H1 (cell line): ENCODE measurements around the gene SH2B3. TPM values are rescaled to one million over a fixed set of nuclear protein-coding genes. Genes with fewer than 3 reads are reported as not detected.

Source experiments
- CTCF ChIA-PET: fragments of 300-600 bp; sonication (Branson Sonifier 250); formaldehyde crosslinking; loops from one replicate; lab custom pipeline; 2021; ENCODE audit not compliant: partially characterized antibody; lab: Charles Lee
- POLR2A ChIA-PET: fragments of 300-600 bp; sonication (Branson Sonifier 250); formaldehyde crosslinking; loops from one replicate; lab custom pipeline; 2021; ENCODE audit warnings: inconsistent platforms; ENCODE audit not compliant: partially characterized antibody; lab: Charles Lee
- DNase-seq, 2 experiments: peaks; one replicate each; pipeline versions ENCODE4 v3.0.0 to v3.0.0-alpha.2; 2010 to 2022; ENCODE audit warnings: low spot score in 2 of 2, low read depth in 1 of 2, mixed read lengths in 1 of 2
- FAIRE-seq: peaks from 2 replicates; lab custom pipeline; 2011; peaks lifted over from hg19 to GRCh38; lab: Jason Lieb, UNC
- H2AFZ ChIP-seq: 2 replicates; pipeline ENCODE4 v1.8.1; 2012; ENCODE audit warnings: low read length, inconsistent platforms
- H2AK5ac ChIP-seq: 2 replicates; pipeline ENCODE4 v1.6.1; 2013; ENCODE audit warnings: low read depth, low read length
- H2BK120ac ChIP-seq: replicated peaks from 2 replicates; pipeline ENCODE3; 2013; ENCODE audit warnings: low read depth, low read length, inconsistent platforms
- H2BK12ac ChIP-seq: 2 replicates; pipeline ENCODE4 v1.6.1; 2013; ENCODE audit warnings: low read depth, low read length
- H2BK15ac ChIP-seq: 2 replicates; pipeline ENCODE4 v1.6.1; 2013; ENCODE audit warnings: low read length
- H2BK20ac ChIP-seq: 2 replicates; pipeline ENCODE4 v1.6.1; 2013; ENCODE audit warnings: low read length
- H2BK5ac ChIP-seq: 2 replicates; pipeline ENCODE4 v1.6.1; 2013; ENCODE audit warnings: low read depth, low read length
- H3K14ac ChIP-seq: 2 replicates; pipeline ENCODE4 v1.6.1; 2013; ENCODE audit warnings: inconsistent platforms; ENCODE audit not compliant: insufficient read length
- H3K18ac ChIP-seq: 2 replicates; pipeline ENCODE4 v1.6.1; 2013; ENCODE audit warnings: low read length; ENCODE audit errors: extremely low read depth
- H3K23ac ChIP-seq: 2 replicates; pipeline ENCODE4 v1.6.1; 2013; ENCODE audit warnings: inconsistent platforms; ENCODE audit not compliant: insufficient read length
- H3K23me2 ChIP-seq: 2 replicates; pipeline ENCODE4 v1.6.1; 2013; ENCODE audit warnings: low read depth, low read length
- H3K27ac ChIP-seq: 2 replicates; pipeline ENCODE4 v1.6.1; 2011; ENCODE audit warnings: low read depth, low read length, inconsistent platforms
- H3K27me3 ChIP-seq, 4 experiments: replicated peaks in 1 of 4; 1 replicate in 1 of 4; 2 replicates in 3 of 4; pipeline versions ENCODE4 v1.6.1 to v1.8.1; 2011 to 2013; ENCODE audit warnings: low read length in 3 of 4, mild to moderate bottlenecking in 3 of 4, inconsistent platforms in 2 of 4, mixed read lengths in 2 of 4, moderate library complexity in 1 of 4; ENCODE audit not compliant: control insufficient read depth in 3 of 4, insufficient read depth in 3 of 4; ENCODE audit errors: extremely low read depth in 1 of 4
- H3K36me3 ChIP-seq, 4 experiments: 2 replicates each; pipeline versions ENCODE4 v1.6.1 to v1.8.1; 2011 to 2013; ENCODE audit warnings: mild to moderate bottlenecking in 4 of 4, low read length in 3 of 4, moderate library complexity in 2 of 4, control low read depth in 1 of 4, inconsistent platforms in 1 of 4; ENCODE audit not compliant: insufficient read depth in 4 of 4, control insufficient read depth in 2 of 4
- H3K4ac ChIP-seq: replicated peaks from 2 replicates; pipeline ENCODE3; 2013; ENCODE audit warnings: low read length, low read depth, mixed read lengths, inconsistent platforms; ENCODE audit not compliant: insufficient read length
- H3K4me1 ChIP-seq, 4 experiments: replicated peaks in 1 of 4; 1 replicate in 1 of 4; 2 replicates in 3 of 4; pipeline versions ENCODE4 v1.6.1 to v1.8.1; 2011 to 2013; ENCODE audit warnings: low read length in 3 of 4, inconsistent platforms in 2 of 4, mixed read lengths in 1 of 4; ENCODE audit not compliant: insufficient read depth in 4 of 4, control insufficient read depth in 3 of 4
- H3K4me2 ChIP-seq, 2 experiments: 2 replicates each; pipeline versions ENCODE4 v1.6.1 to v1.8.1; 2011 to 2013; ENCODE audit warnings: low read depth in 2 of 2, low read length in 2 of 2, control low read depth in 1 of 2, inconsistent platforms in 1 of 2, mild to moderate bottlenecking in 1 of 2; ENCODE audit not compliant: insufficient read depth in 1 of 2
- H3K4me3 ChIP-seq, 4 experiments: fragments of 200-600, 300-600 bp in 1 of 4; sonication (generic), shearing (Covaris generic), sonication (Bioruptor Twin) in 1 of 4; 2 replicates each; pipeline versions ENCODE4 v1.5.1 to v1.8.1; 2011 to 2016; ENCODE audit warnings: low read length in 4 of 4, low read depth in 3 of 4, control low read depth in 2 of 4, inconsistent platforms in 2 of 4, mild to moderate bottlenecking in 2 of 4, mixed read lengths in 1 of 4, moderate library complexity in 1 of 4; ENCODE audit not compliant: insufficient read depth in 2 of 4; ENCODE audit errors: extremely low read depth in 1 of 4
- H3K56ac ChIP-seq: replicated peaks from 2 replicates; pipeline ENCODE3; 2013; ENCODE audit warnings: low read depth, mild to moderate bottlenecking, mixed read lengths, low read length, inconsistent platforms; ENCODE audit not compliant: insufficient read length
- H3K79me1 ChIP-seq: 2 replicates; pipeline ENCODE4 v1.6.1; 2013; ENCODE audit warnings: low read depth, low read length, control low read depth
- H3K79me2 ChIP-seq, 2 experiments: 2 replicates each; pipeline versions ENCODE4 v1.6.1 to v1.8.1; 2012 to 2013; ENCODE audit warnings: low read length in 2 of 2, mild to moderate bottlenecking in 2 of 2, inconsistent platforms in 1 of 2; ENCODE audit not compliant: insufficient read depth in 2 of 2, control insufficient read depth in 1 of 2
- H3K9ac ChIP-seq, 4 experiments: replicated peaks in 1 of 4; 1 replicate in 1 of 4; 2 replicates in 3 of 4; pipeline versions ENCODE4 v1.6.1 to v1.8.1; 2011 to 2013; ENCODE audit warnings: low read depth in 3 of 4, low read length in 3 of 4, control low read depth in 2 of 4, mild to moderate bottlenecking in 2 of 4, moderate library complexity in 2 of 4, inconsistent platforms in 1 of 4; ENCODE audit errors: extremely low read depth in 1 of 4
- H3K9me3 ChIP-seq, 2 experiments: 2 replicates each; pipeline versions ENCODE4 v1.6.1 to v1.8.1; 2012 to 2013; ENCODE audit warnings: mild to moderate bottlenecking in 2 of 2, moderate library complexity in 2 of 2, control low read depth in 1 of 2, inconsistent platforms in 1 of 2, low read depth in 1 of 2, low read length in 1 of 2, mixed read lengths in 1 of 2; ENCODE audit not compliant: insufficient read depth in 2 of 2
- H4K20me1 ChIP-seq, 2 experiments: replicated peaks in 1 of 2; 2 replicates each; pipeline versions ENCODE3 to v1.8.1; 2011 to 2013; ENCODE audit warnings: inconsistent platforms in 2 of 2, low read length in 2 of 2, mild to moderate bottlenecking in 1 of 2; ENCODE audit not compliant: insufficient read depth in 2 of 2, control insufficient read depth in 1 of 2
- H4K5ac ChIP-seq: 2 replicates; pipeline ENCODE4 v1.6.1; 2013; ENCODE audit warnings: low read length, low read depth, mixed read lengths, inconsistent platforms; ENCODE audit not compliant: insufficient read length
- H4K8ac ChIP-seq: 2 replicates; pipeline ENCODE4 v1.8.0; 2013; ENCODE audit warnings: mild to moderate bottlenecking, moderate library complexity, low read length, inconsistent platforms; ENCODE audit not compliant: insufficient read depth; ENCODE audit errors: extremely low read depth
- H4K91ac ChIP-seq: replicated peaks from 2 replicates; pipeline ENCODE3; 2013; ENCODE audit warnings: low read length, mixed read lengths, inconsistent platforms; ENCODE audit not compliant: insufficient read length
- JUND ChIP-seq: IDR thresholded peaks from 2 replicates; pipeline ENCODE4 v1.6.1; 2011; ENCODE audit warnings: mild to moderate bottlenecking, improper control_type of control experiment, low read length
- KDM1A ChIP-seq: fragments of 200-600, 300-600 bp; sonication (generic); IDR thresholded peaks from 2 replicates; pipeline ENCODE4 v1.7.1; 2016; ENCODE audit warnings: mild to moderate bottlenecking, low read length, borderline replicate concordance
- TBP ChIP-seq: IDR thresholded peaks from 2 replicates; pipeline ENCODE4 v1.6.1; 2011; ENCODE audit warnings: low read depth, low read length, improper control_type of control experiment
- WGBS, 2 experiments: shearing (Covaris generic) in 1 of 2; methylation state at CpG; one replicate each; pipeline versions ENCODE4 v1.1.6 to v1.1.7; 2013 to 2015; ENCODE audit warnings: low lambda C conversion rate in 2 of 2, mixed read lengths in 2 of 2, inconsistent platforms in 1 of 2, low coverage in 1 of 2, missing lambda C conversion rate in 1 of 2; ENCODE audit not compliant: insufficient replicate concordance in 2 of 2, insufficient coverage in 1 of 2, insufficient read length in 1 of 2; ENCODE audit errors: extremely low coverage in 1 of 2, missing lambda C conversion rate in 1 of 2; 5-methylcytosine and 5-hydroxymethylcytosine counted together
- polyA plus RNA-seq, 7 experiments: library from polyadenylated mRNA; depleted of rRNA in 3 of 7; stranded (reverse) in 5 of 7; unstranded in 2 of 7; fragments of >200 nt in 5 of 7; fragments of 200-250 nt in 2 of 7; gene quantifications; 1 replicate in 5 of 7; 2 replicates in 1 of 7; 4 replicates in 1 of 7; pipeline versions ENCODE4 v1.2.1 to v1.2.3, GENCODE V29; 2011 to 2013; ENCODE audit warnings: missing spikeins in 2 of 7, mixed read lengths in 2 of 7
- total RNA-seq: library from RNA; stranded (reverse); fragmentation: NEBNext Ultra II Directional; extraction: Animal tissue kit (Norgen Biotek cat#: 25700); gene quantifications from 2 replicates; pipeline ENCODE4 v1.2.1, GENCODE V29; 2021

SH2B3 gene
- total and polyA plus RNA-seq, 2 of the 8 experiments (the other 6 are each of a cell fraction or from before 2014, with no cell fraction given): 20.8 to 34.1 TPM

GRCh38 chr12:111426344-111427185, 20.8 kb downstream of the SH2B3 start:
- Histone ChIP-seq H3K18ac (no peak overlapping the region), H3K36me3 (no peaks in the 10 kb centered on the region), H2BK5ac (no peak overlapping the region), H2BK15ac (no peak overlapping the region), H2BK20ac (no peak overlapping the region), H2BK120ac (no peak overlapping the region), H3K79me2 (peaks cover 4 to 64% of the 10 kb centered on the region in 2 experiments; a peak in 3 of 4 replicates), H3K9me3 (no peaks in the 10 kb centered on the region), H3K14ac (no peak overlapping the region), H3K56ac (no peak overlapping the region), H4K5ac (no peak overlapping the region), H3K23ac (no peak overlapping the region), H3K27ac (no peak overlapping the region), H3K4me1 (peaks cover 1 to 33% (median 22%) of the 10 kb centered on the region in 4 experiments), H4K91ac (no peak overlapping the region), H3K4me2 (no peak overlapping the region), H3K9ac (no peak overlapping the region), H3K23me2 (no peaks in the 10 kb centered on the region; the same call in 1 of the 2 replicates), H3K27me3 (no peaks in the 10 kb centered on the region; a peak in 1 of 7 replicates), H2AFZ (no peak overlapping the region), H3K4ac (no peak overlapping the region), H3K79me1 (peaks cover 13% of the 10 kb centered on the region), H3K4me3 (no peak overlapping the region), H4K8ac (no peak overlapping the region), H4K20me1 (peaks cover 4 to 11% of the 10 kb centered on the region in 2 experiments), H2AK5ac (no peak overlapping the region), H2BK12ac (0 out of 2 replicates have a peak overlapping the region, but pooled peaks have one; percentile 19)
- ChIA-PET POLR2A (interaction anchor here (0.9 to 4.9 kb wide), 8 partner anchors 8 to 30 kb away, joined by 3 to 29 read pairs (median 8); no protein-coding TSS in a partner anchor), CTCF (interaction anchor here (0.6 to 11.1 kb wide), 13 partner anchors 8 to 1247 kb away, joined by 3 to 189 read pairs (median 9); no protein-coding TSS in a partner anchor)
- DNase-seq: no peak
- WGBS, 2 experiments: 91% methylated on average over 10 of the region's 11 CpGs; no CpG with 5 or more reads in 1 of the 2 experiments
- TF ChIP-seq KDM1A (peak; percentile 66; the same call in 1 of the 2 replicates), TBP (no peak), JUND (0 out of 2 replicates have a peak, but pooled peaks have one; percentile 15)
- no peak for FAIRE-seq
